ENCODE results near the gene HPSE2. TPM values are rescaled to one million over a fixed set of nuclear protein-coding genes. Genes with fewer than 3 reads are reported as not detected.

The HPSE2 gene
- total RNA-seq, 1 experiment from 2014 or later, result not detected

DNA sequence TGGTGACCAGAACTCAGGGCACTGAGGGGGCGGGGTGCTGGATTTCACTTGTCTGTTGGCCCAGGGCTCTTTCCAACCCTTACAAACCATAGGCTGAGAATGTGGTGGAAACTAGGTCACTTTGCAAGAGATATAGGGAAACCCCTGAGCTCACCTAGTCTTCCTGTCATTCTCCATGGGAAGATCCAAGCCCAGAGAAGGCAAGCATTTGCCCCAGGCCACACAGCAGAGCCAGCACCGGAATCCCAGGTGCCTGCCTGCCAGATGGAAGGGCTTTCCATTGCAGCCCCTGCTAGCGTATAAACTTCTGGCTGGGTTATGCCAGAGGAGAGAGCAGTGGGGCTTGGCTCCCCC is 821.1 kb downstream of the HPSE2 start:
- no peaks in the 10 kb centered on the region for H3K36me3 Mint-ChIP-seq (ENCODE audit: insufficient read depth, unreplicated experiment)
- peak overlapping the region; percentile 54 for H3K4me3 ChIP-seq (ENCODE audit: low read depth, low read length)
- H3K4me3 Mint-ChIP-seq (ENCODE audit: unreplicated experiment), result peak overlapping the region; percentile 83
- ChIA-PET POLR2A (no interaction called here), CTCF (interaction anchor here (1.4 kb wide), 1 partner anchor 9 kb away, joined by 3 read pairs; no protein-coding TSS in a partner anchor)
- H3K36me3 ChIP-seq (ENCODE audit: control insufficient read depth, insufficient read depth, low read length), result no peaks in the 10 kb centered on the region
- intact Hi-C loops (cut with micrococcal nuclease; ENCODE audit: unreplicated experiment), result loop anchor here (10.0 kb wide), 1 partner anchor 150 kb away; the partner anchor contains the start of gene LOXL4
- TSS peak; percentile 53 for BruUV-seq (replicated peaks)
- TF ChIP-seq, protein P1, sequence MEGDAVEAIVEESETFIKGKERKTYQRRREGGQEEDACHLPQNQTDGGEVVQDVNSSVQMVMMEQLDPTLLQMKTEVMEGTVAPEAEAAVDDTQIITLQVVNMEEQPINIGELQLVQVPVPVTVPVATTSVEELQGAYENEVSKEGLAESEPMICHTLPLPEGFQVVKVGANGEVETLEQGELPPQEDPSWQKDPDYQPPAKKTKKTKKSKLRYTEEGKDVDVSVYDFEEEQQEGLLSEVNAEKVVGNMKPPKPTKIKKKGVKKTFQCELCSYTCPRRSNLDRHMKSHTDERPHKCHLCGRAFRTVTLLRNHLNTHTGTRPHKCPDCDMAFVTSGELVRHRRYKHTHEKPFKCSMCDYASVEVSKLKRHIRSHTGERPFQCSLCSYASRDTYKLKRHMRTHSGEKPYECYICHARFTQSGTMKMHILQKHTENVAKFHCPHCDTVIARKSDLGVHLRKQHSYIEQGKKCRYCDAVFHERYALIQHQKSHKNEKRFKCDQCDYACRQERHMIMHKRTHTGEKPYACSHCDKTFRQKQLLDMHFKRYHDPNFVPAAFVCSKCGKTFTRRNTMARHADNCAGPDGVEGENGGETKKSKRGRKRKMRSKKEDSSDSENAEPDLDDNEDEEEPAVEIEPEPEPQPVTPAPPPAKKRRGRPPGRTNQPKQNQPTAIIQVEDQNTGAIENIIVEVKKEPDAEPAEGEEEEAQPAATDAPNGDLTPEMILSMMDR (IDR thresholded peaks at IDR 0.05; ENCODE audit: insufficient read depth in 1 of 2, low read depth in 1 of 2, low read length in 1 of 2, severe bottlenecking in 1 of 2, unreplicated experiment in 1 of 2), result no peak
- peak overlapping the region; percentile 89 for H3K27ac Mint-ChIP-seq (ENCODE audit: unreplicated experiment)
- H3K27me3 Mint-ChIP-seq (ENCODE audit: insufficient read depth, unreplicated experiment), result no peaks in the 10 kb centered on the region
- H3K9me3 ChIP-seq, result no peaks in the 10 kb centered on the region
- H3K9me3 Mint-ChIP-seq (ENCODE audit: unreplicated experiment), result no peaks in the 10 kb centered on the region
- no peaks in the 10 kb centered on the region for H3K4me1 Mint-ChIP-seq (ENCODE audit: low read depth, unreplicated experiment)
- peaks cover 5% of the 10 kb centered on the region for H3K4me1 ChIP-seq
- DNase-seq, result no peak
- no peaks in the 10 kb centered on the region for H3K27me3 ChIP-seq (replicated peaks; ENCODE audit: control insufficient read depth, insufficient read depth, low read length)

DNA sequence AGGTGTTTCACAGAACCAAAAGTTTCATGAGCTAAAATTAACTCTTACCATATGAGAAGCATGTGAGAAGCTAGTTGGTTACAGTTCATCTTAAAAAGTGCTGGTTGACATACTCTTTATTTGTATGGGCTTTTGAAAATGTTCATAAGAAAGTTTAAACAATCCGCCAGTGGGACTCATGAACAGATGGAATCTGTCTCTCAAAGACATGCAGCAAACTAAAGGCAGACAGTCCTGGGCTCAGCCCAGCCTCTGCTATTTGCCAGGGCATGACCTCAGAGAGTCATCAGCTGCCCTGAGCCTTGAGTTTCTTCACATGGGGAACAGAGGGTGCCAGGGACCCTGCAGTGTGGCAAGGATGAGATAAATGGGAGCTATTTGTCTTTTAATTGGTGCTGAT is 823.9 kb downstream of the HPSE2 start:
- H3K9me3 Mint-ChIP-seq (ENCODE audit: unreplicated experiment), result no peaks in the 10 kb centered on the region
- no peaks in the 10 kb centered on the region for H3K27me3 Mint-ChIP-seq (ENCODE audit: insufficient read depth, unreplicated experiment)
- no peak overlapping the region for H3K4me3 Mint-ChIP-seq (ENCODE audit: unreplicated experiment)
- ChIA-PET POLR2A (no interaction called here), CTCF (no interaction called here)
- no peaks in the 10 kb centered on the region for H3K9me3 ChIP-seq
- H3K36me3 Mint-ChIP-seq (ENCODE audit: insufficient read depth, unreplicated experiment), result no peaks in the 10 kb centered on the region
- H3K36me3 ChIP-seq (ENCODE audit: control insufficient read depth, insufficient read depth, low read length), result no peaks in the 10 kb centered on the region
- no peaks in the 10 kb centered on the region for H3K27me3 ChIP-seq (replicated peaks; ENCODE audit: control insufficient read depth, insufficient read depth, low read length)
- intact Hi-C loops (cut with micrococcal nuclease; ENCODE audit: unreplicated experiment), result loop anchor here (10.0 kb wide), 1 partner anchor 147 kb away; the partner anchor contains the start of gene LOXL4
- H3K4me1 Mint-ChIP-seq (ENCODE audit: low read depth, unreplicated experiment), result no peaks in the 10 kb centered on the region
- H3K27ac Mint-ChIP-seq (ENCODE audit: unreplicated experiment), result no peak overlapping the region
- peaks cover 5% of the 10 kb centered on the region for H3K4me1 ChIP-seq
- no peak overlapping the region for H3K4me3 ChIP-seq (ENCODE audit: low read depth, low read length)
- TF ChIP-seq, protein P1 (IDR thresholded peaks at IDR 0.05; ENCODE audit: insufficient read depth in 1 of 2, low read depth in 1 of 2, low read length in 1 of 2, severe bottlenecking in 1 of 2, unreplicated experiment in 1 of 2), result no peak
- no peak for DNase-seq
- BruUV-seq (replicated peaks), result no TSS peak

- Histone ChIP-seq H3K27me3 (replicated peaks; ENCODE audit: control insufficient read depth, insufficient read depth, low read length) (no peaks in the 10 kb centered on the region), H3K9me3 (no peaks in the 10 kb centered on the region), H3K36me3 (ENCODE audit: control insufficient read depth, insufficient read depth, low read length) (no peaks in the 10 kb centered on the region), H3K4me1 (peaks cover 5% of the 10 kb centered on the region), H3K4me3 (ENCODE audit: low read depth, low read length) (no peak overlapping the region)
- no peak for DNase-seq
- Mint-ChIP-seq H3K27me3 (ENCODE audit: insufficient read depth, unreplicated experiment) (no peaks in the 10 kb centered on the region), H3K36me3 (ENCODE audit: insufficient read depth, unreplicated experiment) (no peaks in the 10 kb centered on the region), H3K27ac (ENCODE audit: unreplicated experiment) (no peak overlapping the region), H3K4me1 (ENCODE audit: low read depth, unreplicated experiment) (no peaks in the 10 kb centered on the region), H3K9me3 (ENCODE audit: unreplicated experiment) (no peaks in the 10 kb centered on the region), H3K4me3 (ENCODE audit: unreplicated experiment) (no peak overlapping the region)
- TF ChIP-seq, protein P1 (IDR thresholded peaks at IDR 0.05; ENCODE audit: insufficient read depth in 1 of 2, low read depth in 1 of 2, low read length in 1 of 2, severe bottlenecking in 1 of 2, unreplicated experiment in 1 of 2), result no peak
- BruUV-seq (replicated peaks), result no TSS peak
- CTCF ChIA-PET, result no interaction called here
- intact Hi-C loops (cut with micrococcal nuclease; ENCODE audit: unreplicated experiment), result loop anchor here (10.0 kb wide), 1 partner anchor 146 kb away; the partner anchor contains the start of gene LOXL4
- POLR2A ChIA-PET, result no interaction called here
Observed at GRCh38 chr10:98411166-98411565, 824.5 kb downstream of the HPSE2 start.

All from Caco-2 (cell line).